HepG2 (cell line): ENCODE measurements around the gene HP1BP3. TPM values are rescaled to one million over a fixed set of nuclear protein-coding genes. Genes with fewer than 3 reads are reported as not detected.

Source experiments
- ATAC-seq: fragments of 200-7000 bp; cut with Tn5 transposase; 3 replicates; pipeline ENCODE4 v1.9.1; 2020; ENCODE audit warnings: mild to moderate bottlenecking, moderate library complexity
- BruUV-seq: library from RNA; stranded (reverse); fragments of 400-500 nt; replicated peaks from 2 replicates; lab custom pipeline; 2021; lab: Mats Ljungman, UMichigan
- CTCF ChIA-PET: fragments of 300-600 bp; formaldehyde crosslinking; extraction: SDS; loops from one replicate; lab custom pipeline; 2021; ENCODE audit warnings: low total read pairs, inconsistent platforms, low intra/inter-chr PET ratio; lab: Yijun Ruan, JAX
- POLR2A ChIA-PET: fragments of 350-600 bp; sonication (Branson Sonifier 250); formaldehyde crosslinking; loops from one replicate; lab custom pipeline; 2020; ENCODE audit warnings: antibody characterized with exemption, inconsistent platforms; lab: Yijun Ruan, JAX
- DNase-seq: peaks from one replicate; pipeline ENCODE4 v3.0.0-alpha.2; 2015; ENCODE audit warnings: low spot score
- FAIRE-seq: peaks from 3 replicates; lab custom pipeline; 2011; peaks lifted over from hg19 to GRCh38; lab: Jason Lieb, UNC
- H2AFZ ChIP-seq: one replicate; pipeline ENCODE4 v1.6.1; 2011; ENCODE audit warnings: low read length, inconsistent platforms
- H3K27ac ChIP-seq: fragments of 300-600 bp; 3 replicates; pipeline ENCODE4 v1.8.0; 2011; ENCODE audit warnings: mixed run types, mild to moderate bottlenecking, mixed read lengths, low read length, inconsistent platforms; ENCODE audit not compliant: insufficient read depth; ENCODE audit errors: extremely low read length
- H3K27me3 ChIP-seq, 2 experiments: fragments of 200-600 bp in 1 of 2; 2 replicates in 1 of 2; 3 replicates in 1 of 2; pipeline versions ENCODE4 v1.6.0 to v1.8.0; 2011; ENCODE audit warnings: low read length in 2 of 2, mild to moderate bottlenecking in 2 of 2, moderate library complexity in 2 of 2, inconsistent platforms in 1 of 2; ENCODE audit not compliant: insufficient read depth in 2 of 2, control insufficient read depth in 1 of 2
- H3K36me3 ChIP-seq, 2 experiments: fragments of 200-600 bp in 1 of 2; replicated peaks in 1 of 2; 2 replicates in 1 of 2; 3 replicates in 1 of 2; pipeline versions ENCODE4 v1.5.1 to v1.8.0; 2011; ENCODE audit warnings: low read length in 2 of 2, inconsistent platforms in 1 of 2; ENCODE audit not compliant: insufficient read depth in 2 of 2, control insufficient read depth in 1 of 2
- H3K4me1 ChIP-seq: 2 replicates; pipeline ENCODE4 v1.5.1; 2012; ENCODE audit warnings: low read length, inconsistent platforms; ENCODE audit not compliant: insufficient read depth
- H3K4me2 ChIP-seq: 2 replicates; pipeline ENCODE4 v1.6.0; 2011; ENCODE audit warnings: low read depth, low read length, inconsistent platforms
- H3K4me3 ChIP-seq, 3 experiments: fragments of 200-600 bp in 1 of 3; sonication (generic), shearing (Covaris generic) in 1 of 3; replicated peaks in 1 of 3; 2 replicates each; pipeline ENCODE4 v1.5.1; 2011 to 2016; ENCODE audit warnings: low read length in 3 of 3, inconsistent platforms in 2 of 3, low read depth in 2 of 3, mild to moderate bottlenecking in 2 of 3, control low read depth in 1 of 3, mixed read lengths in 1 of 3; ENCODE audit not compliant: insufficient read depth in 1 of 3
- H3K79me2 ChIP-seq: one replicate; pipeline ENCODE4 v1.6.1; 2011; ENCODE audit warnings: low read length, inconsistent platforms; ENCODE audit not compliant: insufficient read depth
- H3K9ac ChIP-seq: 2 replicates; pipeline ENCODE4 v1.6.0; 2011; ENCODE audit warnings: mild to moderate bottlenecking, low read depth, low read length, inconsistent platforms; ENCODE audit not compliant: insufficient read depth
- H3K9me3 ChIP-seq: 2 replicates; pipeline ENCODE4 v1.5.1; 2012; ENCODE audit warnings: mild to moderate bottlenecking, low read length
- H4K20me1 ChIP-seq: 2 replicates; pipeline ENCODE4 v1.6.0; 2011; ENCODE audit warnings: inconsistent platforms, mild to moderate bottlenecking, low read length, moderate library complexity; ENCODE audit not compliant: insufficient read depth
- ARNT2 ChIP-seq: sonication (generic); formaldehyde crosslinking; IDR thresholded peaks from 2 replicates; pipeline ENCODE4 v1.8.0; 2022; ENCODE audit warnings: mild to moderate bottlenecking, low read depth, missing genetic modification reagents, moderate library complexity
- SOX6 ChIP-seq, 2 experiments: fragments of 450-650 bp in 1 of 2; sonication (generic) in 1 of 2; formaldehyde crosslinking in 1 of 2; IDR thresholded peaks; 2 replicates each; pipeline versions ENCODE4 v1.4.0 to v1.6.1; 2017 to 2020; ENCODE audit warnings: antibody characterized with exemption in 1 of 2, mild to moderate bottlenecking in 1 of 2, missing genetic modification reagents in 1 of 2
- XRCC5 ChIP-seq: fragments of 200-400 bp; formaldehyde crosslinking; optimal IDR thresholded peaks from 2 replicates; pipeline ENCODE3; 2017; ENCODE audit warnings: mild to moderate bottlenecking, low read length
- ZFP1 ChIP-seq: IDR thresholded peaks from 2 replicates; pipeline ENCODE4 v1.6.1; 2016
- ZNF180 ChIP-seq: sonication (generic); formaldehyde crosslinking; IDR thresholded peaks from 2 replicates; pipeline ENCODE4 v1.4.0; 2020; ENCODE audit warnings: low read depth, missing genetic modification reagents, borderline replicate concordance
- ZSCAN12 ChIP-seq: sonication (generic); formaldehyde crosslinking; IDR thresholded peaks from 2 replicates; pipeline ENCODE4 v1.9.0; 2021; ENCODE audit warnings: mild to moderate bottlenecking, missing genetic modification reagents
- WGBS: methylation state at CpG from one replicate; pipeline ENCODE4 v1.1.6; 2017; ENCODE audit warnings: low lambda C conversion rate; 5-methylcytosine and 5-hydroxymethylcytosine counted together
- in situ Hi-C: cut with HindIII; loops from 2 replicates; pipeline ENCODE4 v1.10.0; 2017; ENCODE audit warnings: low pct_unique_long_range_greater_than_20kb; ENCODE audit not compliant: extremely low pct_ligation_motif_present
- intact Hi-C: fragments of 100-400 bp; cut with micrococcal nuclease; formaldehyde crosslinking; loops from one replicate; pipeline ENCODE4 v1.10.0; 2022; ENCODE audit not compliant: unreplicated experiment
- polyA plus RNA-seq, 8 experiments: library from polyadenylated mRNA; depleted of rRNA in 3 of 8; stranded (reverse) in 7 of 8; unstranded in 1 of 8; fragments of >200 nt; fragmentation: Illumina TruSeq in 4 of 8; extraction: Trizol in 4 of 8; gene quantifications; 2 replicates each; pipeline versions ENCODE4 v1.2.1 to v1.2.3, GENCODE V29; 2011 to 2016; ENCODE audit warnings: low read depth in 4 of 8, missing spikeins in 1 of 8, mixed read lengths in 1 of 8; ENCODE audit not compliant: insufficient read depth in 1 of 8
- total RNA-seq, 5 experiments: library from RNA; depleted of rRNA; stranded (reverse); fragments of >200 nt; fragmentation: Illumina TruSeq; extraction: Trizol; gene quantifications; 2 replicates each; pipeline ENCODE4 v1.2.3, GENCODE V29; 2016; ENCODE audit warnings: low read depth in 1 of 5

Gene HP1BP3
- total and polyA plus RNA-seq, 2 of the 13 experiments (the other 11 are each of a cell fraction or from before 2014, with no cell fraction given) = 98.5 to 137 TPM

DNA sequence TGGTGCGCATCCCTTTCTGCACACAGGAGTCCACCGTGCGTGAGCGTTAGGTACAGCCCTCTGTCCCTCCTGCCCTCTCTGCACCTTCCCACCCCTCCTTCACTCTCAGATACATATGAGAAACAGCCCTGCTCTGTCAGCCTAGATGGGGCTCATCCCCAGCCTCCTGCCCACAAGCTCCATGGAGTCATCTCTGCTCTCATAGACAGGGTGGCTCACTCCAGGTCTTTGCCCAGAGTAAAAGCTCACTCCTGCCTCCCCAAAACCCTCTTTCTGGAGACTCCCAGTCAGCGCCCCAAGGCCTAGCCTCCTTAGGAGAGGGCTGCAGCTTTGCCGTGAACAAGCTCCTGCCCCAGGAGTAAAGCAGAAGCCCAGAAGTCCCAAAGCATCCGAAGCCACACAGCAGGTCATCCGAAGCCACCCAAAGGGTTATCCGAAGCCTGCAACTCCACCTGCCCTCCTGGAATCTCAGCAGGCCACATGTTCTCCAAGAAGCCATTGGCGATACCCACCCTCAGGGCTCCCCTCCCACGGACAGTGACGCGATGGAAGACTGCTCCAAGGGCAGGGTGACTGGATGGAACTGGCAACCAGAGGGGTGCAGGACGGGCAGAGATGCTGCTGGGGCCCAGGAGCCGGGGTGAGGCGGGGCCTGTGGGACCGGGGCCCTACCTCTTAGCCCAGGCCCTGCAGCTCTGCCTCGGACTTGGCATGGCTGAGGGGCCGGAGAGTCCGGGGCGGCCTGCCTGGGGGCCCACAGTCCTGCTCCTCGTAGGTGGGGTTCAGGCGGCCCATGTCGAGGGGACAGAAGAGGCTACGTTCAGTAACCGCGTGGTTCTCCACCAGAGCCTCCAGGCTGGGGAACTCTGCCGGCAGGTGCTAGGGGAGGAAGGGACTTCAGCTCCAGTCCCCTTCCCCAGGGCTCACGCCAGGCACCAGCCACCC, 65.7 kb downstream of the HP1BP3 start (continued):
- TF ChIP-seq ZSCAN12 (CRISPR knock-in tag) = no peak
- TF ChIP-seq ZFP1 (CRISPR knock-in tag) = no peak

DNA sequence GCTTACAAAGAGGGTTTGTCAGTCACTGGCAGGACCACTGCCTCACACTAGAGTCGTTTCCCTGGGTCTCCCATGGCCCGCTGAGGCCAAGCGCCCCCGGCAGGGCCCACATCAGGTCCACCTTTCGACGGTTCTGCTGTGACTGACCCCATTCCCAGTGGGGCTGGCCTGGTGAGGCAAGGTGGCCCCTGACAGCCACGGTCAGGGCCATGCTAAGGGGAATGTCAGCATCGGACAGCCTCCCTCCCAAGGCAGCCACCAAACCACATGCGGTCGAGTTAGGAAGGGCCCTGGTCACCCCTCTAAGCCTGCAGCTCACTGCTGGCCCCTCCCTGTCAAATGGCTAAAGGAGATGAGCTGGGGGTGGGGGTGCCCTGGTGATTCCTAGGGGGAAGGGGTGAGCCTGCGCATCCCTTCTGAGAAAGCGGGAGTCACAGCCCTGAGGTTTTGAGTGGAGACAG, 66.4 kb downstream of the HP1BP3 start:
- H3K9ac ChIP-seq = no peak overlapping the region
- H3K27ac ChIP-seq = no peak overlapping the region
- ChIA-PET CTCF (no interaction called here), POLR2A (no interaction called here)
- no peaks in the 10 kb centered on the region for H3K79me2 ChIP-seq
- H4K20me1 ChIP-seq = no peaks in the 10 kb centered on the region
- FAIRE-seq = no peak
- H3K4me2 ChIP-seq = no peak overlapping the region
- DNase-seq = no peak
- no peak overlapping the region for H2AFZ ChIP-seq
- no peaks in the 10 kb centered on the region for H3K9me3 ChIP-seq
- no peaks in the 10 kb centered on the region for H3K36me3 ChIP-seq
- peaks cover 8 to 28% of the 10 kb centered on the region in 2 experiments for H3K27me3 ChIP-seq
- no peak for ATAC-seq
- peaks cover 22% of the 10 kb centered on the region for H3K4me1 ChIP-seq
- no TSS peak for BruUV-seq
- intact Hi-C loops (no loop called here), in situ Hi-C loops (no loop called here)
- 40% methylated on average over 7 of the region's 12 CpGs for WGBS
- H3K4me3 ChIP-seq = no peak overlapping the region
- no peak for TF ChIP-seq XRCC5
- TF ChIP-seq ARNT2 (CRISPR knock-in tag) = no peak
- no peak for TF ChIP-seq ZNF180 (CRISPR knock-in tag)
- TF ChIP-seq SOX6 (IDR thresholded peaks at IDR 0.05) = no peak
- TF ChIP-seq SOX6 (CRISPR knock-in tag; IDR thresholded peaks at IDR 0.05) = no peak
